Measurements from ENCODE around the gene TBC1D16. TPM values are rescaled to one million over a fixed set of nuclear protein-coding genes. Genes with fewer than 3 reads are reported as not detected.
A peak's percentile ranks its signal among the peaks of the same experiment; 100 is the strongest.
"Not testable (repeated sequence)": the region's sequence is repeated elsewhere in the genome, so short reads cannot be mapped to it uniquely, and the experiment has no call there.

TBC1D16 gene
- total RNA-seq, 1 experiment from 2014 or later, result 21.1 TPM

DNA sequence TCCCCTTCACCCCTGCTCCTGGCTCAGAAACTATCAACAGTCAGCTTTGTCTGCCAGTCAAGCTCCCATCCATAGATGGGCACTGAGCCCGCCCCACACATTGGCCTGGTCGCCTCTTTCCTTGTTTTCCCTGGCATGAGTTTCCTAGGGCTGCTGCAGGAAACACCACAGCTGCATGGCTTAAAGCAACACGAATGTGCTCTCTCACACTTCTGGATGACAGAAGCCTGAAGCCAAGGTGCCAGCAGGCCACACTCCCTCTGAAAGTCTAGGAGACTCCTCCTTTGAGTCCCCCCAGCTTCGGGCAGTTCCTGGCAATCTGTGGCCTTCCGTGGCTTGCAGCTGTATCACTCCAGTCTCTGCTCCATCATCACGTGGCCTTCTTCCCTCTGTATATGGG, 69.9 kb downstream of the TBC1D16 start:
- BruUV-seq (replicated peaks), result no TSS peak
- intact Hi-C loops (cut with micrococcal nuclease), result no loop called here
- ChIA-PET POLR2A (no interaction called here), CTCF (no interaction called here)
- Mint-ChIP-seq H3K36me3 (ENCODE audit: insufficient read depth, unreplicated experiment) (peaks cover 8% of the 10 kb centered on the region), H3K27me3 (ENCODE audit: insufficient read depth, unreplicated experiment) (no peaks in the 10 kb centered on the region), H3K9me3 (ENCODE audit: unreplicated experiment) (no peaks in the 10 kb centered on the region), H3K4me3 (ENCODE audit: unreplicated experiment) (no peak overlapping the region), H3K4me1 (ENCODE audit: insufficient read depth, unreplicated experiment) (peaks cover 22% of the 10 kb centered on the region), H3K27ac (ENCODE audit: low read depth, unreplicated experiment) (no peak overlapping the region)
- DNase-seq (ENCODE audit: unreplicated experiment), result no peak
- TF ChIP-seq CTCF (IDR thresholded peaks at IDR 0.05; ENCODE audit: unreplicated experiment), result no peak

DNA sequence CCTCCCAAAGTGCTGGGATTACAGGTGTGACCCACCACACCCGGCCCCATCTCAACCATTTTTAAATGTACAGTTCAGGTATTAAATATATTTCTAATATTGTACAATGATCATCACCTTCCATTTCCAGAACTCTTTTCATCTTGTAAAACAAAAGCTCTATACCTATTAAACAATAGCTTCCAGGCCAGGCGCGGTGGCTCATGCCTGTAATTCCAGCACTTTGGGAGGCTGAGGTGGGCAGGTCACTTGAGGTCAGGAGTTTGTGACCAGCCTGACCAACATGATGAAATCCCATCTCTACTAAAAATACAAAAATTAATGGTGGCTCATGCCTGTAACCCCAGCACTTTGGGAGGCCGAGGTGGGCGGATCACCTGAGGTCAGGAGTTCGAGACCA, 73.2 kb downstream of the TBC1D16 start:
- H3K4me1 Mint-ChIP-seq (ENCODE audit: insufficient read depth, unreplicated experiment), result peaks cover 16% of the 10 kb centered on the region
- H3K9me3 Mint-ChIP-seq (ENCODE audit: unreplicated experiment); DNase-seq (ENCODE audit: unreplicated experiment); H3K36me3 Mint-ChIP-seq (ENCODE audit: insufficient read depth, unreplicated experiment); H3K27ac Mint-ChIP-seq (ENCODE audit: low read depth, unreplicated experiment); BruUV-seq (replicated peaks); H3K4me3 Mint-ChIP-seq (ENCODE audit: unreplicated experiment); H3K27me3 Mint-ChIP-seq (ENCODE audit: insufficient read depth, unreplicated experiment); intact Hi-C loops (cut with micrococcal nuclease): not testable (repeated sequence)
- ChIA-PET CTCF (interaction anchor here (0.6 kb wide), 1 partner anchor 25 kb away, joined by 3 read pairs; no protein-coding TSS in a partner anchor), POLR2A (interaction anchor here (0.7 to 2.3 kb wide), 2 partner anchors 13 to 15 kb away, joined by 3 to 10 read pairs; no protein-coding TSS in a partner anchor)

- intact Hi-C loops (cut with micrococcal nuclease); H3K27ac Mint-ChIP-seq (ENCODE audit: low read depth, unreplicated experiment); H3K27me3 Mint-ChIP-seq (ENCODE audit: insufficient read depth, unreplicated experiment); H3K9me3 Mint-ChIP-seq (ENCODE audit: unreplicated experiment); DNase-seq (ENCODE audit: unreplicated experiment); H3K4me3 Mint-ChIP-seq (ENCODE audit: unreplicated experiment); H3K36me3 Mint-ChIP-seq (ENCODE audit: insufficient read depth, unreplicated experiment); BruUV-seq (replicated peaks): not testable (repeated sequence)
- H3K4me1 Mint-ChIP-seq (ENCODE audit: insufficient read depth, unreplicated experiment), result peaks cover 18% of the 10 kb centered on the region
- POLR2A ChIA-PET, result interaction anchor here (1.1 to 2.3 kb wide), 2 partner anchors 14 to 42 kb away, joined by 3 to 10 read pairs; no protein-coding TSS in a partner anchor
- CTCF ChIA-PET, result interaction anchor here (0.6 kb wide), 1 partner anchor 26 kb away, joined by 3 read pairs; no protein-coding TSS in a partner anchor
Observed at GRCh38 chr17:79961567-79961966, 74.1 kb downstream of the TBC1D16 start.

GRCh38 chr17:79960788-79961522, 74.7 kb downstream of the TBC1D16 start:
- H3K36me3 Mint-ChIP-seq (ENCODE audit: insufficient read depth, unreplicated experiment), result peaks cover 4% of the 10 kb centered on the region

More at GRCh38 chr17:79960788-79961522, 74.7 kb downstream of the TBC1D16 start:
- no peaks in the 10 kb centered on the region for H3K27me3 Mint-ChIP-seq (ENCODE audit: insufficient read depth, unreplicated experiment)
- peak overlapping the region; percentile 19 for H3K4me3 Mint-ChIP-seq (ENCODE audit: unreplicated experiment)
- no TSS peak for BruUV-seq (replicated peaks)
- ChIA-PET CTCF (no interaction called here), POLR2A (interaction anchor here (1.1 to 2.3 kb wide), 2 partner anchors 14 to 42 kb away, joined by 3 to 10 read pairs; no protein-coding TSS in a partner anchor)
- DNase-seq (ENCODE audit: unreplicated experiment), result peak; percentile 88
- H3K4me1 Mint-ChIP-seq (ENCODE audit: insufficient read depth, unreplicated experiment), result peaks cover 12% of the 10 kb centered on the region
- H3K27ac Mint-ChIP-seq (ENCODE audit: low read depth, unreplicated experiment), result no peak overlapping the region
- intact Hi-C loops (cut with micrococcal nuclease), result no loop called here
- no peaks in the 10 kb centered on the region for H3K9me3 Mint-ChIP-seq (ENCODE audit: unreplicated experiment)
- TF ChIP-seq CTCF (IDR thresholded peaks at IDR 0.05; ENCODE audit: unreplicated experiment), result no peak
